ENCODE results near the gene RHBDL1.
A peak's percentile ranks its signal among the peaks of the same experiment; 100 is the strongest.

- TF ChIP-seq CTCF (IDR thresholded peaks at IDR 0.05; ENCODE audit: low read depth, low read length, poor library complexity, severe bottlenecking) = peak; percentile 40
- TF ChIP-seq EZH2phosphoT487 (IDR thresholded peaks at IDR 0.05; ENCODE audit: borderline replicate concordance, low read length) = no peak
Observed at GRCh38 chr16:680967-681745, 5.7 kb downstream of the RHBDL1 start.
